Type B pancreatic cell (in vitro differentiated cells): ENCODE results near the gene IRF2BPL. TPM values are rescaled to one million over a fixed set of nuclear protein-coding genes. Genes with fewer than 3 reads are reported as not detected.

Source experiments
- DNase-seq: peaks from one replicate; pipeline ENCODE4 v3.0.0; 2021; ENCODE audit warnings: mixed read lengths; ENCODE audit not compliant: unreplicated experiment; ENCODE audit errors: extremely low spot score
- H3K27ac Mint-ChIP-seq: 2 replicates; pipeline ENCODE4 v1.8.0; 2021; ENCODE audit warnings: mild to moderate bottlenecking, mixed read lengths
- H3K27me3 Mint-ChIP-seq: 2 replicates; pipeline ENCODE4 v1.8.0; 2021; ENCODE audit warnings: mixed read lengths
- H3K36me3 Mint-ChIP-seq: 2 replicates; pipeline ENCODE4 v1.8.0; 2021; ENCODE audit warnings: mixed read lengths
- H3K4me1 Mint-ChIP-seq: one replicate; pipeline ENCODE4 v1.8.0; 2021; ENCODE audit warnings: mixed read lengths; ENCODE audit not compliant: unreplicated experiment
- H3K4me3 Mint-ChIP-seq: 2 replicates; pipeline ENCODE4 v1.8.0; 2021; ENCODE audit warnings: mild to moderate bottlenecking, mixed read lengths
- H3K9me3 Mint-ChIP-seq: 2 replicates; pipeline ENCODE4 v1.8.0; 2021; ENCODE audit warnings: mixed read lengths
- total RNA-seq: library from RNA; stranded (reverse); gene quantifications from 2 replicates; pipeline ENCODE4 v1.2.1, GENCODE V29; 2021; ENCODE audit warnings: low replicate concordance
- TF ChIP-seq, protein P1 (sequence below): fragments of 200-600 bp; sonication (generic); conservative IDR thresholded peaks from 2 replicates; pipeline ENCODE4 v1.5.0; 2021; ENCODE audit warnings: antibody characterized with exemption, mild to moderate bottlenecking

The IRF2BPL gene
- total RNA-seq, 1 donor from 2014 or later = 59.7 TPM

DNA sequence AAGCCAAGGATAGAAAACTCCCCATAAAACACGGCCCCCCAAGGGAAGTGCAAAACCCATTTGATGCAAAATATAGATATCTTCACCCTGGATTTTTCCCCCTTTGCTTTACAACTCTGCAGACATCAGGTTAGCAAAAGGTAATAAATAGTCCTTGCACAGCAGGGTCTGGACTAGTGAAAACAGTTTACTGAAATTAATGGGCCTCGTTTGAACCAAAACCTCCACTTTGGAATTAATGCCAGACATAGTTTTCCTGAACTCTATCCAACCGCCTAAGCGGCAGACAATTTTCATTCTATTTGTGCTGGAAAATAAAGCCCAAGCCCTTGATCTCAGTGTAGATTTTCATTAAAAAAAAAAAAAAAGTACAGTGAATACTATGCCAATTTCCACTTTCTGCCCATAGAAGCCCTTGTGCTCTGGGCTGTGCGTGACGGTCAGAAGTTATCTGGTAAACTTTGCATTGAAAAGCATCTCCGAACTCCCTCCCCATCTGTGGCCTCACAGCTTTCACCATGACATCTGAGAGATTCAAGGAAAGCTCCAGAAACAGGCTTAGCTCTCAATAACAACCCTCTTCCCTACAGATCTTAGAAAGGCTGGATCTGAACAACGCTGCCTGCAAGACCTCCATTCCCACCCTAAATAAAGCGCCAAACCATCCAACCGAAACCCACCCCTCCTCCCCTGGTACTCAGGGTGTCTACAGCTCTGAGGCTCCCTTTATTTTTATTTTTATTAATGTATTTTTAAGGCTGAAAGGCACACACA is 11.0 kb upstream of the IRF2BPL start:
- DNase-seq = no peak
- Mint-ChIP-seq H3K27ac (peak overlapping the region; percentile 91), H3K27me3 (no peaks in the 10 kb centered on the region), H3K9me3 (no peaks in the 10 kb centered on the region), H3K36me3 (no peaks in the 10 kb centered on the region), H3K4me3 (peak overlapping the region; percentile 80), H3K4me1 (peaks cover 85% of the 10 kb centered on the region)
- TF ChIP-seq, protein P1, sequence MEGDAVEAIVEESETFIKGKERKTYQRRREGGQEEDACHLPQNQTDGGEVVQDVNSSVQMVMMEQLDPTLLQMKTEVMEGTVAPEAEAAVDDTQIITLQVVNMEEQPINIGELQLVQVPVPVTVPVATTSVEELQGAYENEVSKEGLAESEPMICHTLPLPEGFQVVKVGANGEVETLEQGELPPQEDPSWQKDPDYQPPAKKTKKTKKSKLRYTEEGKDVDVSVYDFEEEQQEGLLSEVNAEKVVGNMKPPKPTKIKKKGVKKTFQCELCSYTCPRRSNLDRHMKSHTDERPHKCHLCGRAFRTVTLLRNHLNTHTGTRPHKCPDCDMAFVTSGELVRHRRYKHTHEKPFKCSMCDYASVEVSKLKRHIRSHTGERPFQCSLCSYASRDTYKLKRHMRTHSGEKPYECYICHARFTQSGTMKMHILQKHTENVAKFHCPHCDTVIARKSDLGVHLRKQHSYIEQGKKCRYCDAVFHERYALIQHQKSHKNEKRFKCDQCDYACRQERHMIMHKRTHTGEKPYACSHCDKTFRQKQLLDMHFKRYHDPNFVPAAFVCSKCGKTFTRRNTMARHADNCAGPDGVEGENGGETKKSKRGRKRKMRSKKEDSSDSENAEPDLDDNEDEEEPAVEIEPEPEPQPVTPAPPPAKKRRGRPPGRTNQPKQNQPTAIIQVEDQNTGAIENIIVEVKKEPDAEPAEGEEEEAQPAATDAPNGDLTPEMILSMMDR = no peak

DNA sequence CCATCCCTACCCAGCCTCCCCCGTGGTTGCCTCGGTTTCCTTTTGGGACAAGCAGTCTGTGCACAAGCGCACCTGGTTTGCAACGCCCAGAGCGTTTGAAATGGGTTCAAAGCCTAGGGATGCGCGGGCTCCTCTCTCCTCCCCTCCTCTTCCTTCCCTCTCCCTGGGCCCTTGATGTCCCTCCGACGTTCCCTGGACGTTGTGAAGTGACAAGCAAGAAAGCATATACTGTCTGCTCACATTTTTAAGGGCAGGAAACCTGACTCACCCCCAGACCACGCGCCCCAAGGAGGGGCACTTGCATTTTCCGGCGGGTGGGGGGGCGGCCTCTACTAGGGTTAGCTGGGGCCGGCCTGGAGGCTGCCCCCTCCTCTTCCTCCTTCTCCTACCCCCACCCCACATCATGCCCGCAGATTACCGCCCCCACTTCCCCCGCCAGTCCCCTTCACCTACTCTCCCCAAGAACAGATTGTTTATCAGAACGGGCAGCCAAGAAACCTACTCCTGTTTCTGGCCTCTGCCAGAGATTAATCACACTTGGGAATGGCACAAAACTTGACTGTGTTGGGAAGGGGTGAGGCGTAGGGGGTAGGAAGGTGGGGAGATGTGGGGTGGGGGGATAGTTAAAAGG is 9.5 kb upstream of the IRF2BPL start:
- Mint-ChIP-seq H3K4me3 (peak overlapping the region; percentile 80), H3K27me3 (no peaks in the 10 kb centered on the region), H3K9me3 (no peaks in the 10 kb centered on the region), H3K27ac (peak overlapping the region; percentile 91), H3K4me1 (peaks cover 77% of the 10 kb centered on the region), H3K36me3 (no peaks in the 10 kb centered on the region)
- no peak for DNase-seq
- TF ChIP-seq, protein P1 = no peak

DNA sequence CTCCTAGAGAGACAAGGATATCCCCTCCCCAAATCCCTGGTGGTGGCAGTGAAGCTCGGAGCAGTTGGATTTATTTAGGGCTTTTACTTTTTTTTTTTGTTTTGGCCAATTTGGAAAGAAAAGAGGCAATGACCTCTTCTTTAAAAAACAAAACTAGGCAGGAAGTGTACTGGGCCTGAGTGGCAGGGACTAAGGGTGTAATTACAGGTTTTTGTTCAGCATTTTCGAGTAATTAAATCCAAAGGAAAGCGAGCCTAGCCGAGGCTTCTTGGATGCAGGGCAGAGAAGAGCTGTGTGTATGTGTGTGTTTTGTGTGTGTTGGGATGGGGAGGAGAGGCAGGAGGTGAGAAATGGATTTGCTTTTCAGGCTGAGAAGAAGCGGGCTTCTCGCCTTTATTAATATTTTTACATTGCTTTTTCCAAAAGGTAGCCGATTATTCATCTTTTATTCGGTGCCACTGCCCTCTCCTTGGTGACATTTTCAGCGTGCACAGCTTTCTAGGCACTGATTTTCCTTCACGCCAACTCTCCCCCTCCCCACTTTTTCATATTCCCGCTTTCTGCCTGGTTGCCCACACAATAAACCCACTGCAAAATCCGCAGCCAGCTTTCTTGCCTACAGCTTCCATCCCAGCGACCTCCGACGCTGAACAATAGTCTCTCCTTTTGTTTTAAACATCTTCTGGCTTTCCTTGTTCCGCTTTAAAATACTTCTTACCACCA is 8.9 kb upstream of the IRF2BPL start:
- TF ChIP-seq, protein P1 = no peak
- Mint-ChIP-seq H3K4me3 (peak overlapping the region; percentile 58), H3K36me3 (no peaks in the 10 kb centered on the region), H3K9me3 (no peaks in the 10 kb centered on the region), H3K4me1 (peaks cover 77% of the 10 kb centered on the region), H3K27me3 (no peaks in the 10 kb centered on the region), H3K27ac (peak overlapping the region; percentile 91)
- DNase-seq = no peak

DNA sequence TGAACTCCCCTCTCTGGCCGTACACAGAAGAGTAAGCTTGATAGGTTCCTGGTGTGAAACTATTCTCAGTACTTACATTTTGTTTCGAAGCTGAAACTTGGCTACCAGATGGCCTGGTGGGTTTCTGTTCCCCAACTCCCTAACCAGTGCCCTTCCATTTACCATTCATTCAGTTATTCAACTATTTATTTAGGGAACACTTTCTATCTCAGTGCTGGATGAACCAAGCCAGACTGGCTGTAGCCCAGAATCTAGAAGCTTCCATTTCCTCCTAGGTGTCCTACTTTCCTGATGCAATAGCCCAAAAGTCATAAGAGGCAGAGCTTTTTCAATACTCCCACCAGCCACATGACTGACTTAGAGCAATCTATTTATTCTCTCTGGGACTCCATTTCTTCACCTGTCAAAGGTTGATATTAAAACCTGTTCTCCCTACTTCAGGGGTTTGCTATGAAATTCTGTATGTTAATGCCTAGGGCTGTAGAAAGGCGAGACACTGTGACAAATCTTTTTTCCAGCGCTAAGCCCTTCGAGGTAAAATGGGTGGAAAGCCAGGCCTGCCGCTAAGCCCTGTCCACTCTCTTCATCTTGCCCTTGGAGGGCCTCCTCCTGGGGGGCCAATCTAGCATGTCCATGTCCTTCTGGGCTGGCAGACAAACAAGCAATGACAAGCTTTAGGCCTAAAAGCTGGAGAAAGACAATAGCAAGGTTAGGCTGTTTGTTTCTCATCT is 8.1 kb upstream of the IRF2BPL start:
- no peaks in the 10 kb centered on the region for H3K36me3 Mint-ChIP-seq
- H3K4me1 Mint-ChIP-seq = peaks cover 77% of the 10 kb centered on the region
- TF ChIP-seq, protein P1 = no peak
- peak overlapping the region; percentile 58 for H3K4me3 Mint-ChIP-seq
- H3K27ac Mint-ChIP-seq = peak overlapping the region; percentile 91
- H3K27me3 Mint-ChIP-seq = no peaks in the 10 kb centered on the region
- no peaks in the 10 kb centered on the region for H3K9me3 Mint-ChIP-seq
- no peak for DNase-seq

DNA sequence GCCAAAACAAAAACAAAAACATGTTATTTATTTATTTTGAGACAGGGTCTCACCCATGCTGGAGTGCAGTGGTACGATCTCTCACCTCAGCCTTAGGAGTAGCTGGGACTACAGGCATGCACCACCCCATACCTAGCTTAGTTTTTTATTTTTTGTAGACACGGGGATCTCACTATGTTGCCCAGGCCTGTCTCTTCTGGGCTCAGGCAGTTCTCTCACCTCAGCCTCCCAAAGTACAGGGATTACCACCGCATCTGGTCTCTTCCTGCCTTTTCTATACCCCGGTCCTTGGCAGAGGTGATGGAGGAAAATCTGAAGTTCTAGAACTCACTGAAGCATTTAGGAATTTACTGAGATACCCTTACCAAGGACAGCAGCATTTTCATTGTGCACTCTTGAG is 6.8 kb upstream of the IRF2BPL start:
- TF ChIP-seq, protein P1 = no peak
- Mint-ChIP-seq H3K9me3 (no peaks in the 10 kb centered on the region), H3K27me3 (no peaks in the 10 kb centered on the region), H3K36me3 (no peaks in the 10 kb centered on the region), H3K4me1 (peaks cover 73% of the 10 kb centered on the region), H3K4me3 (peak overlapping the region; percentile 14), H3K27ac (peak overlapping the region; percentile 62)
- no peak for DNase-seq
